ENCODE results near the gene FOXN1. TPM values are rescaled to one million over a fixed set of nuclear protein-coding genes. Genes with fewer than 3 reads are reported as not detected.

The FOXN1 gene
- total and polyA plus RNA-seq, 2 donors (not counting 1 experiment from before 2014, with no cell fraction given), result not detected

- TF ChIP-seq CTCF (conservative IDR thresholded peaks at IDR 0.05 in 1 of 2, IDR thresholded peaks at IDR 0.05 in 1 of 2; ENCODE audit: low read depth in 1 of 2, low read length in 2 of 2) (no peak), EZH2 (IDR thresholded peaks at IDR 0.05; ENCODE audit: low read length, missing control alignments) (no peak)
- no peaks in the 10 kb centered on the region for H4K20me1 ChIP-seq (ENCODE audit: control insufficient read depth, extremely low read depth, insufficient read depth, low read length)
- no peaks in the 10 kb centered on the region for H3K36me3 ChIP-seq (ENCODE audit: control insufficient read depth, insufficient read depth, low read length)
- H3K4me2 ChIP-seq (ENCODE audit: extremely low read depth, insufficient read depth, low read length), result no peak overlapping the region
- H3K27me3 ChIP-seq (ENCODE audit: control insufficient read depth, insufficient read depth, low read length), result peaks cover 6% of the 10 kb centered on the region
- no peaks in the 10 kb centered on the region for H3K9me3 ChIP-seq (ENCODE audit: control insufficient read depth, insufficient read depth, low read depth, low read length)
- H3K9ac ChIP-seq (ENCODE audit: insufficient read depth, low read length), result no peak overlapping the region
- no peaks in the 10 kb centered on the region for H3K79me2 ChIP-seq (ENCODE audit: control insufficient read depth, insufficient read depth, low read length)
- no peak overlapping the region for H3K27ac ChIP-seq (ENCODE audit: insufficient read depth, low read length)
- no peak overlapping the region for H2AFZ ChIP-seq (ENCODE audit: low read length)
- H3K4me1 ChIP-seq (ENCODE audit: control insufficient read depth, extremely low read depth, insufficient read depth, low read length), result no peaks in the 10 kb centered on the region
- no peak for DNase-seq (ENCODE audit: low read depth in 2 of 2)
- H3K4me3 ChIP-seq (replicated peaks in 1 of 4; ENCODE audit: control extremely low read depth in 1 of 4, insufficient read depth in 1 of 4, low read depth in 3 of 4, low read length in 4 of 4), result no peak overlapping the region
Observed at GRCh38 chr17:28530926-28531325, 24.8 kb downstream of the FOXN1 start.

- H3K4me3 ChIP-seq (replicated peaks in 1 of 4; ENCODE audit: control extremely low read depth in 1 of 4, insufficient read depth in 1 of 4, low read depth in 3 of 4, low read length in 4 of 4), result no peak overlapping the region
- no peaks in the 10 kb centered on the region for H4K20me1 ChIP-seq (ENCODE audit: control insufficient read depth, extremely low read depth, insufficient read depth, low read length)
- H3K79me2 ChIP-seq (ENCODE audit: control insufficient read depth, insufficient read depth, low read length), result no peaks in the 10 kb centered on the region
- no peaks in the 10 kb centered on the region for H3K36me3 ChIP-seq (ENCODE audit: control insufficient read depth, insufficient read depth, low read length)
- no peaks in the 10 kb centered on the region for H3K9me3 ChIP-seq (ENCODE audit: control insufficient read depth, insufficient read depth, low read depth, low read length)
- peaks cover 15% of the 10 kb centered on the region for H3K27me3 ChIP-seq (ENCODE audit: control insufficient read depth, insufficient read depth, low read length)
- no peak for DNase-seq (ENCODE audit: low read depth in 2 of 2)
- H2AFZ ChIP-seq (ENCODE audit: low read length), result no peak overlapping the region
- TF ChIP-seq CTCF (conservative IDR thresholded peaks at IDR 0.05 in 1 of 2, IDR thresholded peaks at IDR 0.05 in 1 of 2; ENCODE audit: low read depth in 1 of 2, low read length in 2 of 2), result no peak
- no peak for TF ChIP-seq EZH2 (IDR thresholded peaks at IDR 0.05; ENCODE audit: low read length, missing control alignments)
- no peak overlapping the region for H3K27ac ChIP-seq (ENCODE audit: insufficient read depth, low read length)
- H3K9ac ChIP-seq (ENCODE audit: insufficient read depth, low read length), result no peak overlapping the region
- no peaks in the 10 kb centered on the region for H3K4me1 ChIP-seq (ENCODE audit: control insufficient read depth, extremely low read depth, insufficient read depth, low read length)
- H3K4me2 ChIP-seq (ENCODE audit: extremely low read depth, insufficient read depth, low read length), result no peak overlapping the region
Observed at GRCh38 chr17:28532050-28532960, 26.2 kb downstream of the FOXN1 start.

GRCh38 chr17:28533091-28533807 is 27.1 kb downstream of the FOXN1 start:
- no peak overlapping the region for H3K27ac ChIP-seq (ENCODE audit: insufficient read depth, low read length)
- no peaks in the 10 kb centered on the region for H4K20me1 ChIP-seq (ENCODE audit: control insufficient read depth, extremely low read depth, insufficient read depth, low read length)
- no peak for TF ChIP-seq CTCF (conservative IDR thresholded peaks at IDR 0.05 in 1 of 2, IDR thresholded peaks at IDR 0.05 in 1 of 2; ENCODE audit: low read depth in 1 of 2, low read length in 2 of 2)
- no peak for TF ChIP-seq EZH2 (IDR thresholded peaks at IDR 0.05; ENCODE audit: low read length, missing control alignments)
- peaks cover 15% of the 10 kb centered on the region for H3K27me3 ChIP-seq (ENCODE audit: control insufficient read depth, insufficient read depth, low read length)
- H3K4me3 ChIP-seq (replicated peaks in 1 of 4; ENCODE audit: control extremely low read depth in 1 of 4, insufficient read depth in 1 of 4, low read depth in 3 of 4, low read length in 4 of 4), result no peak overlapping the region
- H3K36me3 ChIP-seq (ENCODE audit: control insufficient read depth, insufficient read depth, low read length), result no peaks in the 10 kb centered on the region
- H3K9me3 ChIP-seq (ENCODE audit: control insufficient read depth, insufficient read depth, low read depth, low read length), result no peaks in the 10 kb centered on the region
- no peak overlapping the region for H2AFZ ChIP-seq (ENCODE audit: low read length)
- no peak for DNase-seq (ENCODE audit: low read depth in 2 of 2)
- no peak overlapping the region for H3K9ac ChIP-seq (ENCODE audit: insufficient read depth, low read length)
- H3K4me1 ChIP-seq (ENCODE audit: control insufficient read depth, extremely low read depth, insufficient read depth, low read length), result no peaks in the 10 kb centered on the region
- no peaks in the 10 kb centered on the region for H3K79me2 ChIP-seq (ENCODE audit: control insufficient read depth, insufficient read depth, low read length)
- H3K4me2 ChIP-seq (ENCODE audit: extremely low read depth, insufficient read depth, low read length), result no peak overlapping the region

Measured in fibroblast of lung (primary cell).